ENCODE data around the gene IGF1. TPM values are rescaled to one million over a fixed set of nuclear protein-coding genes. Genes with fewer than 3 reads are reported as not detected.

Gene IGF1
- 9.0 and 11.7 TPM in 2 replicates for total RNA-seq

DNA sequence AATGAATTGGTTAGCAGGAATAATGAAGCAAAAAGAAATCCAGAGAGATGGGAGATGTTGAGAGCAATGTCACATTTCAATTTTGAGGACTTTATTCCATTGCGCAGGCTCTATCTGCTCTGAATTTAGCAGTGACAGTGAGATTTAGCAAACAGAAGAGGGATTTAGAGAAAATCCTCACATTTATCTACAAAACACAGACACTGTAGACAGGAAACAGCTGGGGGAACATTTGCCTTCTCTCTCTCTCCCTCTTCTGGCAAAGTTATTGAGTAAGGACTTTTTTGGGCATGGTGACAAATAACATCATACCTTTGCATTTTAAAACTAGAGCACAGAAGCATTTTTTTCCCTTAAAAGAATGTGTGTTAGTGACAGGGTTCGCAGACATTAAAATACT is at the start of gene IGF1:
IGF1 (minus strand) TSS at position 158 of the 400 bp plus-strand sequence. CDS start 182 bp downstream, outside the sequence.

Data from smooth muscle cell of bladder (primary cell).